Measurements from ENCODE around the gene ZAR1. TPM values are rescaled to one million over a fixed set of nuclear protein-coding genes. Genes with fewer than 3 reads are reported as not detected.
A peak's percentile ranks its signal among the peaks of the same experiment; 100 is the strongest.
"Not testable (repeated sequence)": the region's sequence is repeated elsewhere in the genome, so short reads cannot be mapped to it uniquely, and the experiment has no call there.

Gene ZAR1, protein sequence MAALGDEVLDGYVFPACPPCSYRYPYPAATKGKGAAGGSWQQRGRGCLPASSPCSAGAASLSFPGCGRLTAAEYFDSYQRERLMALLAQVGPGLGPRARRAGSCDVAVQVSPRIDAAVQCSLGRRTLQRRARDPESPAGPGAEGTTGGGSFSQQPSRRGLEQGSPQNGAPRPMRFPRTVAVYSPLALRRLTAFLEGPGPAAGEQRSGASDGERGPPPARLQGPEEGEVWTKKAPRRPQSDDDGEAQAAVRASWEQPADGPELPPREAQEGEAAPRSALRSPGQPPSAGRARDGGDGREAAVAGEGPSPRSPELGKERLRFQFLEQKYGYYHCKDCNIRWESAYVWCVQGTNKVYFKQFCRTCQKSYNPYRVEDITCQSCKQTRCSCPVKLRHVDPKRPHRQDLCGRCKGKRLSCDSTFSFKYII
- not detected in 2 replicates for total RNA-seq

DNA sequence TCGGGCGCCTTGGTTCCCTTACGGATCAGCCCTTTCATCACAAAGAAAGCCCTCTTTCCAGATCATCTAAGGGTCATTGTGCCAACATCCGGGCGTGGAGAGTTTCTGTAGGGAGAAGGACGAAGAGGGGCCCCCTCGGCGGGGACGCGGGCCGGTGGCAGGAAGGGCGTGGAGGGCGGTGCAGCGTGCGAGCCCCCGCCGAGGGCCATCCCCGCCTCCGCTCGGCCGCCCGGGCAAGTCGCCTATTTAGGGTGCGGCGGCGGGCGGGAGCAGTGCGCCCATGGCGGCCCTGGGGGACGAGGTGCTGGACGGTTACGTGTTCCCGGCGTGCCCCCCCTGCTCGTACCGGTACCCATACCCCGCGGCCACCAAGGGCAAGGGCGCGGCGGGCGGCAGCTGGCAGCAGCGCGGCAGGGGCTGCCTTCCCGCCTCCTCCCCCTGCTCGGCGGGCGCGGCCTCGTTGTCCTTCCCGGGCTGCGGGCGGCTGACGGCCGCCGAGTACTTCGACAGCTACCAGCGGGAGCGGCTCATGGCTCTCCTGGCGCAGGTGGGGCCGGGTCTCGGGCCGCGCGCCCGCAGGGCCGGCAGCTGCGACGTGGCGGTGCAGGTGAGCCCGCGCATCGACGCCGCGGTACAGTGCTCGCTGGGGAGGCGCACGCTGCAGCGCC is at the start of gene ZAR1:
ZAR1 (plus strand) TSS at position 241 of the 668 bp plus-strand sequence; CDS start at position 281, 40 bp downstream.
- peak; percentile 89 for DNase-seq (ENCODE audit: insufficient read length, low spot score, missing footprints)
- Histone ChIP-seq H4K20me1 (ENCODE audit: insufficient read depth, low read length) (no peaks in the 10 kb centered on the region), H2AFZ (ENCODE audit: low read length) (no peak within 1 kb of the TSS), H3K9me3 (ENCODE audit: low read depth, low read length) (no peaks in the 10 kb centered on the region), H3K4me3 (ENCODE audit: insufficient read depth, low read length) (peak within 1 kb of the TSS; percentile 45), H3K36me3 (ENCODE audit: insufficient read depth, low read length) (no peaks in the 10 kb centered on the region), H3K27ac (ENCODE audit: low read depth, low read length) (no peak within 1 kb of the TSS), H3K4me1 (ENCODE audit: insufficient read depth, low read length) (no peaks in the 10 kb centered on the region), H3K79me2 (ENCODE audit: insufficient read depth, low read length) (no peaks in the 10 kb centered on the region), H3K4me2 (ENCODE audit: insufficient read depth, low read length) (peak within 1 kb of the TSS; percentile 39), H3K27me3 (ENCODE audit: insufficient read depth, low read length) (peaks cover 72% of the 10 kb centered on the region)
- TF ChIP-seq, protein P1, sequence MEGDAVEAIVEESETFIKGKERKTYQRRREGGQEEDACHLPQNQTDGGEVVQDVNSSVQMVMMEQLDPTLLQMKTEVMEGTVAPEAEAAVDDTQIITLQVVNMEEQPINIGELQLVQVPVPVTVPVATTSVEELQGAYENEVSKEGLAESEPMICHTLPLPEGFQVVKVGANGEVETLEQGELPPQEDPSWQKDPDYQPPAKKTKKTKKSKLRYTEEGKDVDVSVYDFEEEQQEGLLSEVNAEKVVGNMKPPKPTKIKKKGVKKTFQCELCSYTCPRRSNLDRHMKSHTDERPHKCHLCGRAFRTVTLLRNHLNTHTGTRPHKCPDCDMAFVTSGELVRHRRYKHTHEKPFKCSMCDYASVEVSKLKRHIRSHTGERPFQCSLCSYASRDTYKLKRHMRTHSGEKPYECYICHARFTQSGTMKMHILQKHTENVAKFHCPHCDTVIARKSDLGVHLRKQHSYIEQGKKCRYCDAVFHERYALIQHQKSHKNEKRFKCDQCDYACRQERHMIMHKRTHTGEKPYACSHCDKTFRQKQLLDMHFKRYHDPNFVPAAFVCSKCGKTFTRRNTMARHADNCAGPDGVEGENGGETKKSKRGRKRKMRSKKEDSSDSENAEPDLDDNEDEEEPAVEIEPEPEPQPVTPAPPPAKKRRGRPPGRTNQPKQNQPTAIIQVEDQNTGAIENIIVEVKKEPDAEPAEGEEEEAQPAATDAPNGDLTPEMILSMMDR (IDR thresholded peaks at IDR 0.05; ENCODE audit: extremely low read depth, low read depth, low read length), result no peak

DNA sequence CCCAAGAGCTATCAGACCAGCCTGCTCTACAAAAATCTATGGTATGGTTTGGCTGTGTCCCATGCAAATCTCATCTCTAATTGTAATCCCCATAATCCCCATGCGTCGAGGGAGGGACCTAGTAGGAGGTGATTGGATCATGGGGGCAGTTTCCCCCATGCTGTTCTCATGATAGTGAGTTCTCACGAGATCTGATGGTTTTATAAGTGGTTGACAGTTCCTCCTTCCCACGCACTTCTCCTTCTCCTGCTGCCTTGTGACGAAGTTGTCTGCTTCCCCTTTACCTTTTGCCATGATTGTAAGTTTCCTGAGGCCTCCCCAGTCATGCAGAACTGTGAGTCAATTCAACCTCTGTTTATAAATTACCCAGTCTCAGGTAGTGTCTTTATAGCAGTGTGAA is 49.1 kb upstream of the ZAR1 start:
- not testable (repeated sequence) for H2AFZ ChIP-seq (ENCODE audit: low read length); H3K27ac ChIP-seq (ENCODE audit: low read depth, low read length); H3K4me1 ChIP-seq (ENCODE audit: insufficient read depth, low read length); H3K79me2 ChIP-seq (ENCODE audit: insufficient read depth, low read length); H3K36me3 ChIP-seq (ENCODE audit: insufficient read depth, low read length); H3K9me3 ChIP-seq (ENCODE audit: low read depth, low read length); H4K20me1 ChIP-seq (ENCODE audit: insufficient read depth, low read length); H3K27me3 ChIP-seq (ENCODE audit: insufficient read depth, low read length); DNase-seq (ENCODE audit: insufficient read length, low spot score, missing footprints); H3K4me3 ChIP-seq (ENCODE audit: insufficient read depth, low read length); H3K4me2 ChIP-seq (ENCODE audit: insufficient read depth, low read length)

DNA sequence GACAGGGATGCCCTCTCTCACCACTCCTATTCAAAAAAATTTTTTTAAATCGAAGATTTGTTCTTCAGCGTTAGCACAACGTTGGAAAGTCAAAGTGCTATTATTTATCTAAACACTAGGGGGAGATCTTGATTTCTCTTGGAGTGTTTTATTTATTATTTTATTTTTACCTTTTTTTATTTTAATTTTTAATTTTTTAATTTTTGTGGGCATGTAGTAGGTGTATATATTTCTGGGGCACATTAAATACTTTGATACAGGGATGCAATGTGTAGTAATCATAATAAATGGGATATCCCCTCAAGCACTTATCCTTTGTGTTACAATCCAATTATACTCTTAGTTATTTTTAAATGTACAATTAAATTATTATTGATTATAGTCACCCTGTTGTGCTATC is 44.3 kb upstream of the ZAR1 start:
- peak; percentile 32 for DNase-seq (ENCODE audit: insufficient read length, low spot score, missing footprints)
- Histone ChIP-seq H2AFZ (ENCODE audit: low read length) (no peak overlapping the region), H3K79me2 (ENCODE audit: insufficient read depth, low read length) (no peaks in the 10 kb centered on the region), H3K9me3 (ENCODE audit: low read depth, low read length) (no peaks in the 10 kb centered on the region), H3K36me3 (ENCODE audit: insufficient read depth, low read length) (no peaks in the 10 kb centered on the region), H3K4me1 (ENCODE audit: insufficient read depth, low read length) (peaks cover 2% of the 10 kb centered on the region), H3K27ac (ENCODE audit: low read depth, low read length) (no peak overlapping the region), H3K27me3 (ENCODE audit: insufficient read depth, low read length) (peaks cover 2% of the 10 kb centered on the region), H3K4me3 (ENCODE audit: insufficient read depth, low read length) (no peak overlapping the region), H4K20me1 (ENCODE audit: insufficient read depth, low read length) (no peaks in the 10 kb centered on the region), H3K4me2 (ENCODE audit: insufficient read depth, low read length) (no peak overlapping the region)
- TF ChIP-seq, protein P1 (IDR thresholded peaks at IDR 0.05; ENCODE audit: extremely low read depth, low read depth, low read length), result peak; percentile 43

DNA sequence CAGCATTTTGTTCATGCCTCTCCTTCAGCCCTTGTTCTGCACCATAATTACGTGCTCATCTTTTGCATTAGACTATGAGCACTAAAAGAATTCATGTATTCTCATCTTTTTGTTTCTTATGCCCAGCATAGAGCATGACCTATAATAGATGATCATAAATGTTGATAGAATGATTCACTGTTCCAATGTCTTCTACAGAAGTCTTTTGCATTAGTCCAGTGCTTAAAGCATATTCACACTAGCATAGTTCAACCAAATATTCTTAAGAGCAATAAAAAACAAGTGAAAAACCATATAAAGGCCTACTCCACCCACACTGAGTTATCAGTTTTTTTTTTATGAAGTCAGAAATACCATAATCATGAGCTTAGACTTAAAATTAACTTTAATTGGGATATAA is 43.4 kb upstream of the ZAR1 start:
- no peaks in the 10 kb centered on the region for H3K79me2 ChIP-seq (ENCODE audit: insufficient read depth, low read length)
- H3K27me3 ChIP-seq (ENCODE audit: insufficient read depth, low read length), result no peaks in the 10 kb centered on the region
- H3K4me3 ChIP-seq (ENCODE audit: insufficient read depth, low read length), result no peak overlapping the region
- H2AFZ ChIP-seq (ENCODE audit: low read length), result no peak overlapping the region
- no peak overlapping the region for H3K4me2 ChIP-seq (ENCODE audit: insufficient read depth, low read length)
- no peaks in the 10 kb centered on the region for H3K36me3 ChIP-seq (ENCODE audit: insufficient read depth, low read length)
- no peak for DNase-seq (ENCODE audit: insufficient read length, low spot score, missing footprints)
- no peaks in the 10 kb centered on the region for H3K9me3 ChIP-seq (ENCODE audit: low read depth, low read length)
- peaks cover 8% of the 10 kb centered on the region for H3K4me1 ChIP-seq (ENCODE audit: insufficient read depth, low read length)
- no peak overlapping the region for H3K27ac ChIP-seq (ENCODE audit: low read depth, low read length)
- no peaks in the 10 kb centered on the region for H4K20me1 ChIP-seq (ENCODE audit: insufficient read depth, low read length)
- TF ChIP-seq, protein P1 (IDR thresholded peaks at IDR 0.05; ENCODE audit: extremely low read depth, low read depth, low read length), result no peak
